ENCODE results near the gene MOCS3. TPM values are rescaled to one million over a fixed set of nuclear protein-coding genes. Genes with fewer than 3 reads are reported as not detected.

The MOCS3 gene
- total RNA-seq, 6 experiments from 2014 or later, result 2.3 to 3.2 (median 2.7) TPM

- TF ChIP-seq POLR2A (IDR thresholded peaks at IDR 0.05), result no peak
- no peak for TF ChIP-seq CTCF (IDR thresholded peaks at IDR 0.05)
- Histone ChIP-seq H3K36me3 (no peaks in the 10 kb centered on the region), H3K4me3 (no peak overlapping the region), H3K4me1 (no peaks in the 10 kb centered on the region), H3K27ac (no peak overlapping the region), H3K27me3 (no peaks in the 10 kb centered on the region), H3K9me3 (no peaks in the 10 kb centered on the region)
- ATAC-seq (peak in 1 of 4 donors; percentile 8), DNase-seq (no peak)
- no CpG with 5 or more reads among the region's 44 CpGs for WGBS (ENCODE audit: insufficient coverage, low coverage, low lambda C conversion rate, missing lambda C conversion rate)
- intact Hi-C loops (cut with DNase I), result no loop called here
Measured at GRCh38 chr20:51004305-51004727, 45.7 kb downstream of the MOCS3 start.

- no peak for ATAC-seq
- Histone ChIP-seq H3K9me3 (no peaks in the 10 kb centered on the region), H3K27ac (no peak overlapping the region), H3K36me3 (no peaks in the 10 kb centered on the region), H3K4me1 (no peaks in the 10 kb centered on the region), H3K27me3 (no peaks in the 10 kb centered on the region), H3K4me3 (no peak overlapping the region)
- WGBS (ENCODE audit: insufficient coverage, low coverage, low lambda C conversion rate, missing lambda C conversion rate), result 58% methylated on average over 2 of the region's 9 CpGs
- TF ChIP-seq POLR2A (IDR thresholded peaks at IDR 0.05) (no peak), CTCF (IDR thresholded peaks at IDR 0.05) (no peak)
- intact Hi-C loops (cut with DNase I), result no loop called here
- no peak for DNase-seq
Measured at GRCh38 chr20:51004781-51005180, 46.2 kb downstream of the MOCS3 start.

GRCh38 chr20:51005214-51005613, 46.6 kb downstream of the MOCS3 start:
- WGBS (ENCODE audit: insufficient coverage, low coverage, low lambda C conversion rate, missing lambda C conversion rate), result 83% methylated on average over 3 of the region's 7 CpGs
- no peaks in the 10 kb centered on the region for H3K4me1 ChIP-seq
- H3K36me3 ChIP-seq, result no peaks in the 10 kb centered on the region
- H3K9me3 ChIP-seq, result no peaks in the 10 kb centered on the region
- H3K27me3 ChIP-seq, result no peaks in the 10 kb centered on the region
- ATAC-seq (no peak), DNase-seq (no peak)
- H3K4me3 ChIP-seq, result no peak overlapping the region
- H3K27ac ChIP-seq, result no peak overlapping the region
- intact Hi-C loops (cut with DNase I), result no loop called here
- TF ChIP-seq POLR2A (IDR thresholded peaks at IDR 0.05) (no peak), CTCF (IDR thresholded peaks at IDR 0.05) (no peak)

GRCh38 chr20:51008718-51009117, 50.1 kb downstream of the MOCS3 start:
- H3K27me3 ChIP-seq, result no peaks in the 10 kb centered on the region
- no peak overlapping the region for H3K4me3 ChIP-seq
- no peaks in the 10 kb centered on the region for H3K9me3 ChIP-seq
- no peaks in the 10 kb centered on the region for H3K36me3 ChIP-seq
- H3K27ac ChIP-seq, result no peak overlapping the region
- TF ChIP-seq CTCF (IDR thresholded peaks at IDR 0.05) (no peak), POLR2A (IDR thresholded peaks at IDR 0.05) (no peak)
- 32% methylated on average over 5 of the region's 5 CpGs for WGBS (ENCODE audit: insufficient coverage, low coverage, low lambda C conversion rate, missing lambda C conversion rate)
- ATAC-seq (peak in 2 of 4 donors; percentile 11 to 46), DNase-seq (no peak)
- H3K4me1 ChIP-seq, result no peaks in the 10 kb centered on the region
- intact Hi-C loops (cut with DNase I), result no loop called here
